Stimulated activated CD8-positive, alpha-beta memory T cell treated with anti-CD3 and anti-CD28 coated beads, Interleukin-12 subunit alpha, Interleukin-12 subunit beta, amount 100 ng/mL, for 24 hours (primary cell): ENCODE measurements around the gene VIT.
"Not testable (repeated sequence)": the region's sequence is repeated elsewhere in the genome, so short reads cannot be mapped to it uniquely, and the experiment has no call there.

Source experiments
- DNase-seq: peaks from one replicate; pipeline ENCODE4 v3.0.0-alpha.2; 2020; ENCODE audit errors: extremely low read depth

The VIT gene

DNA sequence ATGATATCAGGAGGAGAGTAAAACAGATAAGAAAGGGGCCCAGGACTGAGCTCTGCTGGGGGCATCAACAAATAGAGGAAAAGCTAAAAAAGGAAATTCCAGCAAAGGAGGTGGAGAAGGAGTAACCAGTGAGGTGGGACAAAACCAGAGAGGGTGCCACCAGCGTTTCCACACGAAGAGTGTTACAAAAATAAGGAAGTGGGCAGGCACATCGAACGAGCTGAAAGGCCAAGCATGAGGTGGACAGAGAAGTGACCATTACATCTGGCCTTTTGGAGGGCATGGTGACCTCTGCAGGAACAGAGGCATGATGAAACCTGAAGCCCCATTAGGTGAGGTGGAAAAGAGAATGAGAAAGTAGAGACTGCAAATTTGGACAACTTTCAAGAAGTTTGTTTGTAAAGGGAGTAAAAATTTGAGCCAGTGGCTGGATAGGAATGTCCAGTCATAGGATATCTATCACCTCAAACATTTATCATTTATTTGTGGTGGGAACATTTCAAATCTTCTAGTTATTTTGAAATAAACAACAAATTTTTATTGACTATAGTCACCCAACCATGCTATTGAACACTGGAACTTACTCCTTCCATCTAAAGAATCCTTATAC lies 18.4 kb upstream of the VIT start:
- no peak for DNase-seq

DNA sequence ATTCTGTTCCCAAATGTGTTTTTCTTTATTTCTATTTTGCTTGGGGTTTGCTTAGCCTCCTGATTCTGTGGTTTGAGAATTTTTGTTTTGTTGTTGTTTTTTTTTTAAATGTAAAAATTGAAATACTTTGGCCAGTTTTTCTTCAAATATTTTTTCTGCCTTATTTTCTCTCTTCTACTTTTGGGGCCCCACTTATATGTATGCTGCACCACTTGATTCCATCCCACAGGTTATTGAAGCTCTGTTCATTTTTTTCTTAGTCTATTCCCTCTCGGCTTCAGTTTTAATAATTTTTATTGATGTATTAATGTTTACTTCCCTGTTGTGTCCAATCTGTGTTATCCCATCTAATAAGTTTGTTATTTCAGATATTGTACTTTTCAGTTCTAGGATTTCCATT lies 17.7 kb upstream of the VIT start:
- no peak for DNase-seq

DNA sequence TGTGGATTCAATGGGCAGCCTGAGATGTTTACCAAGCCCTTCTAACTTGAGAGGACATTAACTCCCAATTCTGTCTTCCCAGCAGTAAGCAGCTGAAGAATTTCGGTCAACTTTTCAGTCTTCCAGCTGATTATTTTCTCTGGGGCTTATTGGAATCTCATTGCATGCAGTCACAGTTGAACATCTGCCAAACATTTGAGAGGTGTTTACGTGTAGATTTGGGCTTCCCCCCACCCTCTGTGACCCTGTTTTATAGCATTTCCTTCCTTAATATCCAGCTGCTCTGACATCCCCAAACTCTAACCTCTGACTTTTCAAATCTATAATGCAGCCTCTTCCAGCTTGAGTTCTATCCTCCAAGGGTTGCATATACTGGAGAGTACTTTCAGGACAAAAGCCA lies 16.5 kb upstream of the VIT start:
- no peak for DNase-seq

DNA sequence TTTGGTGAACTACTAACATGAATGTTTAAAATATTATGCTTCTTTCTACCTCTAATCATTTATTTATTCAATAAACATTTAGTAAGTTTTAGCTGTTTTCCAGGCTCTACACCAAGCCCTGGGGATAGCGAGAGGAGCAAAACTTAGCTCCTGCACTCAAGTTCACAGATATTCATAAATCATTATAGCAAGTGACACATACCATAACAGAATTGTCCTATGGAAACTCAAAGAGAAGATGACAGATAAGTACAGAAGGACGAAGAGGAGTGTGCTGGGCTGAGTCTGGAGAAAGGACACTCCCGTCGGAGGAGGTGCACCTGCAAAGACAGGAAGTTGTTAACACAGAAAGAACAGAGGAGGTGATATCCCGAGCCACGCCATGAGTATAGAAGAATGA lies 13.9 kb upstream of the VIT start:
- no peak for DNase-seq

DNA sequence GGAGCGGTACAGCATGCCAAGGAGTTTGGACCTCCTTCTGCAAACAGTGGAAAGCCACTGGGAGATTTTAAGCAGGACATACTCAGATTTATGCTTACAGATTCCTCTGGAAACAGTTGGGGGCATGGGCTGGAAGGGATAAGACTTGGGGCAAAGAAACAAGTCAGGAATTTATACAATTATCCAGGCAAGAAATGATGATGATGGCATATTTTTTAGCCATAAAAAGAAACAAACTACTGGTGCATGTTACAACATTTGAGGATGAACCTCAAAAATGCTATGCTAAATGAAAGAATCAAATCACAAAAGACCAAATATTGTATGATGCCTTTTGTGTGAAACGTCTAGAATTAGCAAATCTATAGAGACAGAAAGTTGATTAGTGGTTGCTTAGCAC lies 13.5 kb upstream of the VIT start:
- DNase-seq, result no peak

DNA sequence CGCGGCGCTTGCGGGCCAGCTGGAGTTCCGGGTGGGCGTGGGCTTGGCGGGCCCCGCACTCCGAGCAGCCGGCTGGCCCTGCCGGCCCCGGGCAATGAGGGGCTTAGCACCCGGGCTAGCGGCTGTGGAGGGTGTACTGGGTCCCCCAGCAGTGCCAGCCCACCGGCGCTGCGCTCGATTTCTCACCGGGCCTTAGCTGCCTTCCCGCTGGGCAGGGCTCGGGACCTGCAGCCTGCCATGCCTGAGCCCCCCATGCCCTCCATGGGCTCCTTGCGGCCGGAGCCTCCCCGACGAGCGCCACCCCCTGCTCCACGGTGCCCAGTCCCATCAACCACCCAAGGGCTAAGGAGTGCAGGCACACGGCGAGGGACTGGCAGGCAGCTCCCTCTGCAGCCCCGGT lies 8.2 kb upstream of the VIT start:
- not testable (repeated sequence) for DNase-seq

DNA sequence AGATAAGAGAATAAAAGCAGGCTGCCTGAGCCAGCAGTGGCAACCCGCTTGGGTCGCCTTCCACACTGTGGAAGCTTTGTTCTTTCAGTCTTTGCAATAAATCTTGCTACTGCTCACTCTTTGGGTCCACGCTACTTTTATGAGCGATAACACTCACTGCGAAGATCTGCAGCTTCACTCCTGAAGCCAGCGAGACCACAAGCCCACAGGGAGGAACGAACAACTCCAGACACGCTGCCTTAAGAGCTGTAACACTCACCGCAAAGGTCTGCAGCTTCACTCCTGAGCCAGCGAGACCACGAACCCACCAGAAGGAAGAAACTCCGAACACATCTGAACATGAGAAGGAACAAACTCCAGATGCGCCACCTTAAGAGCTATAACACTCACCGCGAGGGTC lies 7.5 kb upstream of the VIT start:
- not testable (repeated sequence) for DNase-seq

DNA sequence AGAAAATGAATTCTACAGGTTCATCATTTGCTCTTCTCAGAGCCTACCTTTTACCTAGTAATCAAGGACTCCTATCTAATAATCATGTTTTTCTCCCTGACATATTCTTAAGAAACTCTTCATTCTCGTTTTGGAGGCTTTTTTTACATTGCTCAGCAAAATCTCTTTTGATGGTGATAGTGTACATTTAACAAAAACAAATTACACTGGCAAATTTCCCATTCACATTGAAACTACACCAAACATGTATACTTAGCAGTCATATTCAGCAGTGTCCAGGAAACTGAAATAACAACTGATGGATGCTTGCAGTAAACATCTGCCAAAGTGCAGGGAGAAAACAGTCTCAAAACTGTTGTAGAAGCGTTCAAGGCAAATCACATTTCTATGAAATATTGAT lies 4.4 kb upstream of the VIT start:
- no peak for DNase-seq

DNA sequence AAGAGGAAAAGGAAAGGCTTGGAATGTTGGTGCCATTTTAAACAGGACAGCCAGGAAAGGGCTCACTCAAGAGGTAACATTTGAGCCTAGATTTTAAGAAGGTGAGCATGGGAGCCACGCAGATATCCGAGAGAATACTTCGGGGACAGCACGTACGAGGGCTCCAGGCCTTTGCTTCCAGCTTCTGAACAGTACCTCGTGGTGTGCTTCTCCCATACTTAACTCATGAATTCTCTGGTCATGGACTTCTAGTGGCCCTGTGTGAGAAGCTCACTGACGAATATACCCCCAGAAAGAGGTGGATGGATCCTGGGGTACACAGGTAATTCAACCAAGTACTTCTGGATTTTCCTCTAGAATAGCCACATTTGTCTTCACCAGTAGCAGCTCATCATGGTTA lies 2.7 kb upstream of the VIT start:
- no peak for DNase-seq

DNA sequence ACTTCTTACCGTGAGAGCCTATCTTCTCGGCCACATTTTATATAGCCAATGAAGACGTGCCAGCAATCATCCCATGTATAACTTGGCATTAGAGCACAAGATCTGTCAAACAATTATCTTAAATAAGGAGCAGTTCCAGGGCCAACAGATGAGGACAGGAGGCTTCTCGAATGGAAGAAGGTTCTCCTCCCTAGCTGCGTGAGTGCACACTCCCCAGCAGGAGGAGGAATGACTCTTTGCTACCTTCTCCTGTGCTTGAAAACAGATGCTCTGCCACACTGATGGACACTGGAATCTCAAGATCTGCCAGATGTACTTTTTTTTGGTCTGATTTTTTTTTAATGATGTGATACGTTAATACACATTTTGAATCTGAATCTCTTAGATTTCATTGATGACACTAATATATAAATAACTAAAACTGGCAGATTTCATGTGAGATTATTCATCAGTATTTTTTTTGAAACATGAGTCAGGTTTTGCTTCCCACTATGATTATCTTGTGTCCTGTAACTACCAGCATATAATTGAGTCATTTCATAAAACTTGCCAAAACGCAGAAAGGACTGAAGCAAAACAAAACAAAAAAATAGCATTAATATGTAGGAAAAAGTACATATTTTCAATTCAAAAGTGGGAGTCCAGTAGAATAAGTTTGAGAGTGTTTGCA lies 626 bp upstream of the VIT start:
- no peak for DNase-seq

DNA sequence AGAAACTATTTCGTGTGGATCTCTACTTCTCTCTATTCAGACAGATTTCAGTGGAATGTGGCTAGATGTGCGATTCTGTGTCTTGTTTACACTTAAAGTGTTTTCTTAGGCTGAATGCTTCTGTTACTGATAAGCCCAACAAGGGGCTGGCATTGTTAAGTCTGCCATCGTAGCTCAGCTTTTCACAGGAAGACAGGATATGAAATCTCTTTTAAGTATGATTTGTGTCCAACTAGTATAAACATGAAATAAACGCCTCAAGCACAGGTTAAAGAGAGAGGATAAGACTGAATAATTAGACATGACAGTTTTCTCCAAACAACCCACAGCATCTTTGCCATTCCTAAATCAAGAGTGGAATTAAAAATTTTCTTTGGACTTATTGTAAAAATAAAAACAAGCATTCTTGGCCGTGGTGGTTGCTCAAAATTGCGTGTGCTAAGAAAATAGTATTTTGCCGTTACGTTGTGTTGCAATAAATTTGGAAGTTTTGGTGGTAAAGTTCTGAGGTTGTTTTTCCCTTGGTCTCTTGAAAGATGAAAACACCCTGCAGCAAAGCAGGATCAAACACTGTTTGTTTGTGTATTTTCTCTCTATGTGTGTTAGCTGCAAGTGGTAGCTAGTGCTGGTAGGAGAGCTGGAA lies 1.0 kb downstream of the VIT start:
- no peak for DNase-seq

DNA sequence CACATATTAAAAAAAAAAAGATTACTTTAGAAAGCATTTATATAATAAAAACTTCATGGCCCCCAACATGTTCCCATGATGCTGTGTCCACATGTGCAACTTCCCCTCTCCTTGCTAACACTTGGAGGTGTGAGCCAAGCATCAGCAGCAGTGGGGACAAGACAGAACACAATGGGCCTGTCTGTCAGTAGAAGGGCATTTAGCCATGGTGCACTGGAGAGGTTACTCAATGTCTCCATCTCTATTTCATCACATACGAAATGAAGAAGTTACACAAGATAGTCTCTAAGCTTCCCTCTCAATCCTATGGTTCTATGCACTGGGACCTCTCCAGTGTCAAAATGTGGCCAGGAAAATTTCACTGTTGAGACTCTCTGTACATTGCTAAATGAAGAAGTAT lies 2.5 kb downstream of the VIT start:
- no peak for DNase-seq

DNA sequence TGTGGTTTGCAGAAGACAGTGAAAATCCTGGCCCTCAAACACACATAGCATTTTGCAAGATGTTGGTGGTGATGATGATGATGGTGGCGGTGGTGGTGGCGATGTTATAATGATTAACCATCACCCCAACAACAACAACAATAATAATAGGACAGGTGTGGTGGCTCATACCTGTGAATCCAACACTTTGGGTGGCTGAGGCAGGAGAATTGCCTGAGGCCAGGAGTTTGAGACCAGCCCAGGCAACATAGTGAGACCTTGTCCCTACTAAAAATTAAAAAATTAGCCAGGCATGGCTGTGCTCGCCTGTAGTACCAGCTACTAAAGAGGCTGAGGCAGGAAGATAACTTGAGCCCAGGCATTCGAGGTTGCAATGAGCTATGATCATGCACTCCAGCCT lies 3.8 kb downstream of the VIT start:
- no peak for DNase-seq

DNA sequence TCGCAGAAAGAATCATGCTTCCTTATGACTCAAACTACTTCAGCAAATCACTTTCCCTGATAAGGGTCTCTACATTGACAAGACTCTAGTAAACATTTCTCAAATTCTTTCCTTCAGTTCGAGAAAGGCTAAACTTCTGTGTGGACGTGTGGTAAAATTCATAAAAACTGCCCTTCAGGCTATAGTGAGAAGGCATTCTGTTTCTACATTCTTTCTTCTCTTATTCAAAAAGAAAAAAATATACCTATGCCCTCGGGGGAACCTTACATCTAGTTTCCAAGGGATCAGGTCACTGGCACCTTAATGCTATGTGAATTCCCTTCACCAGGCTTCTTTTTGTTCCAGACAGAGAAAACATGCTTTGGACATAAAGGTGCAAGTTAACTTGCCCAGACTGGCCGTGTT lies 4.9 kb downstream of the VIT start:
- DNase-seq, result no peak

DNA sequence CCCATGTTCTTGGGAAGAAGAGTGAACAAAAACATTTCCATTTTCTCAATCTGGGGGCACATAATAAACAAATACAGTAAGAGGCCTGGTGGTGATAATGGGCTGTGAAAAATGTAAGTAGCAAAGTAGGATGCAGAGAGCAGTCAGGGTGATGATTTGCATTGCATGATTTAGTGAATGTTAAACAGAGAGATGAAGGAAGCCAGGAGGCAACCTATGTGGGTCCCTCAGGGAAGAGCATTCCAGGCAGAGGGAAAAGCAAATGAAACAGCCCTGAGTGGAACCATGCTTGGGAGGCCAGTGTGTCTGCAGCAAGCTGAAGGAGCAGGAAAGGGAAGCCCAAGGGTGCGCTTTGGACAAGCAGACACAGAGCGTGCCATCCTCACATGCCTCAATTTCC lies 5.4 kb downstream of the VIT start:
- no peak for DNase-seq

DNA sequence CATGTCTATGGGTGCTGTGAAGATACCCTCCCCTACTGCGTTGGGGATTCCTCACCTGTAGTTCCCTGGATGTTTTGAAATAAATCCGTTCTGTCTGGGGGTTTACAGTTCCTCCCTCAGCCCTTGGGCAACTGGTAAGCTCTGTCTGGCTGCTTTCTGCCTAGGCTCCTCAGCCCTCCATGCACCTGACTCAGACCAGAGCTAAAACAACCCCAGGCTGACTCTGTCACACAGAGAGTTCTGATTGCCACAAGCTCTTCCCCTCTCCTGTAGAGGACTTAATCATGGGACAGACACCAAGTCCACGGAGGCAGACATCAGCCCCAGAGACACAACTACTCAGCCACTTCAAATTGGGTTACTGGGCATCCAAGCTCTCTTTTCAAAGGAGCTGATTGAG lies 6.3 kb downstream of the VIT start:
- no peak for DNase-seq

DNA sequence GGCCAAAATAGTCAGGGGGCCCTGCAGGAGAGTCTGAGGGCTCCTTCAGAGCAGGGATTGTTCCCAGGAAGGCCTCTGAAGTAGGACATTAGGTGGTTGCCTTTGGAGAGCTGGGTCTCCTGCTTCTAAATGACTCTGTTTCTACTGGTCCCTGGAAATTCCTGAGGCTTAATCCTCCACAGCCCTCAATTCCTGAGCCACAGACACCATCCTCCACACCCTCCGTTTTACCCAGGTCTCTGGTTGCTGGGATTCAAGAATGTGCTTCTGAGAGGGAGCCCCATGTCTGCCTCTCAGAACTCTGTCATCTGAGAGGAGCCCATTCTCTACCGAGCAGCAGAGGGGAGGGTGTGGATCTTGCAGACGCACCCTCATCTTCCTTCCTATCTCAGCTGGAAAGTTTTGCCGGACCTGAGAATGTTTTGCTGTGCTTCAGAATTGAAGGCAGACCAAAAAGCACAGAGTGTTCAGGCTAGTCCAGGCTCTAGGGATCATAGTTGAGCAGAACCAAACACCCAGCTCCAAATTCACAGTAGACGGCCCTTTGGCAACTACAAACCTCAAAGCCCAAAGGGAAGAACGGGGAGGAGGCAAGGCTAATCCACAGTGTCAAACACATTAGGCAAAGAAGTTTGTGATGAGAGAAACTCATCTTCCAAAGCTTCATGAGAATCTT lies 8.1 kb downstream of the VIT start:
- no peak for DNase-seq

DNA sequence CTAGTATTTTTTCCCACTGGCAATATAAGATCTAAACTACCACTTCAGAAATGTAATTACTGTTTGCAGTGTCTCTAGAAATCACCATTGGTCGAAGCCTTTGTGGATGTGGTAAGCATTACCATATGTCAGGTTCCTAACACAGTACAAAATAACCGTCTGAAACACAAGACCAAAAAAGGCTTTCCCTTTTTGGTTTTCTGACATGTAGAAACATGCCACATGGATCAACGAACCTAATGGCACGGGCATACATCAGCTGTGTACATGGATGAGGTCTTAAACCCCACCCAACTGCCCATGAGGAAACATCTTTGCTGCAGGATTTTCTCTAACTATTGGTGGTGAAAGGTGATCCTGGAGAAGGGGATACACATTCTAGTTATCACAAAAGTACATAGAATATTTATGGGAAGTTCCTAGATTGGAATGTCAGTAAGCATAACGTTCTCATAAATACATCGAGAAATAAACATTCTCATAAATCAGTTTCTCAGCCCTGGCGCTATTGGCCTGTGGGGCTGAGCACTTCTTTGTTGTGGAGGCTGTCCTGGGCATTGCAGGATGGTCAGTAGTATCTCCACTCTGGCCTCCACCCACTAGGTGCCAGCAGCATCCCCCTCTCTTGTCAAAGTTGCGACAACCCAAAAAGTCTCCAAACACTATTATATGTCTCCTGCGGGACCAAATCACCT lies 9.0 kb downstream of the VIT start:
- DNase-seq, result no peak

DNA sequence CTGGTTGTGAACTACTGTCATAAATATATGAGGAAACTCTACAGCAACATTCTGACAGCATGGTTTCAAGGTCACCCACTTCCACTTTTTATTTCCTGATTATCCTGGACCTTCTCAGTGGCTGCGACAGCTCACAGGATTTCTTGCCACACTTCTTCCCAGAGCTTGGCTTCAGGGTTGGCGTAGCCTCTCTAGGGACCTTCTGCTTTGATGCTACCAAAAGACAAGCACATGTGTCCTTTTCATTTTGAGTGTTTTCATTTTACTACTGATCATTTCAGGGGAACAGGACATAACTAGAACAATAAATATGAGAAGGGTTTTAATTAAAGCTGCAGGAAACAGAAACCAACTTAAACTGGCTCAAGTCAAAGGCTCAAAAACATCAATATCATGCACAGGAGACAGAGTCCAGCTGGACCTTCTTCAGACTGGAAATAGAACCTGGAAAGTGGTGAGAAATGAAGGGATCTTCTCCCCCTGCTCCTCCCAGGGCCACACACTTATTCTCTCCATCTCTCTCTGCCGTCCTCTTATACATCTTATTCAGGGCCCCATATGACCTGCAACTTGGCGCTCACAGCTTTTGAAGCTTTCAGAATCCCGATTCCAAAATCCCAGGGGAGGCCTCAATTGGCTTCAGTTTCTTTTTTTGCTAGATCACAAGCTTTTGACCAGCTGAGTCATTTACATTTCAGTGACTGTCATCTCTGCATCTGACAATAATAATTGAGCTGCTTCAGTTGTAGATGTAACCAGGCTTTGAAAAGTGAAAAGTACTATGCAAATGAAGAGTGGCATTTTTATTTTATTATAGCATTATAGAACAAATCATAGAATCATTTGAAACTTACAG lies 9.7 kb downstream of the VIT start:
- no peak for DNase-seq

DNA sequence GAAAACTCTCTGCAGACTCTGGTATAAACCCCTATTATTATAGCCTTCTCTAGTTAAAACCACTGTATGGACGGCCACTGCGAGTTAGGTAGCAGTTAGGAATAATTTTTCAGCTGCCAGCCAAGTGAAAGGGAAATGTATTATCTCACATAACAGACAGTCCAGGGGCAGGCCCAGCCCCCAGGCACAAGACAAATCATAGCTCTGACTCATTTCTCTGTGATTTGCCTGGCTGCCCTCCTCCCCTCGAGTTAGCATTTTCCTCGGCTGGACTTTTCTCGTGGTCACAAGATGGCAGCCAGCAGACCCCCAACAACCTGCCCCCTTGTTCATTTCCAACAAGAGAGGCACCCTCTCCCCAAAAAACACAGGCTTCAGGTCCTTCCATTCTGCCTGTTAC lies 10.5 kb downstream of the VIT start:
- DNase-seq, result no peak

DNA sequence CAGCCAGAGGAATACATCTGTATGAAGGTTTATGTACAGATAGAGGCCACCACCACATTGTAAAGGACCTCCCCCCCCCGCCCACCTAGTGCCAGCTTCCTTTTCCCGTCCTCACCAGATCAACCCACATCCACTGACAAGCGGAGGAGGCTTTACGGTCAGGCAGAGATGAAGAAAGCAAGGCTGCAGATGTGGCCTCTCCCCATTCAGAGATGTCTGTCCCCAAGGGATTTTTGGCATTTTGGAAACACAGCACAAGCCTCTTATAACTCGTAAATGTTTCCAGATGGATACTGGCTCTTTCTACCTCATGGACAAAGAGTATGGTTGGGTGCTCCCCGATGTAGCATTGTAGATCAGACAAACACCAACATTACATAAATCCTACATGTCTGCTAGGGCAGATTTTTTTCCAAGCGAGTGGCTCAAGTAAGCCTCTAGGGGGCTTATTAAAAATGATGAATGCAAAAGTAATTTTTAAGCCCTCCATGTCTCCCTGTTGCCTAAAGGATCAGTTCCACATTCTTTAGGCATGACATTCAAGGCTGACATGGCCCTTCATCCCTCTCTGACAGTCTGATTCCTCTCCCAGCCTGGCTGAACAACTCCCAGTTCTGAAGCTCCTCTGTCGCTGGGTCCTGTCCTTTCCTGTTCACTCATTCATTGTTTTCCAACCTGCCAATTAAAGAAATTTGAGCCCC lies 11.7 kb downstream of the VIT start:
- DNase-seq, result no peak
